Upper lobe of right lung (tissue), 1 donor: ENCODE results near the gene ANO2. TPM values are rescaled to one million over a fixed set of nuclear protein-coding genes. Genes with fewer than 3 reads are reported as not detected.

ENCODE experiments used
- ATAC-seq: fragments of 200-7000 bp; cut with Tn5 transposase; one replicate; pipeline ENCODE4 v1.9.1; 2020; ENCODE audit warnings: mild to moderate bottlenecking, moderate library complexity
- DNase-seq: peaks from one replicate; pipeline ENCODE4 v3.0.0-alpha.2; 2020
- H3K27ac ChIP-seq: fragments of 200-600 bp; one replicate; pipeline ENCODE4 v1.8.0; 2022
- H3K27me3 ChIP-seq: fragments of 200-600 bp; one replicate; pipeline ENCODE4 v1.8.0; 2022; ENCODE audit warnings: mild to moderate bottlenecking
- H3K36me3 ChIP-seq: fragments of 200-600 bp; one replicate; pipeline ENCODE4 v1.8.0; 2022
- H3K4me1 ChIP-seq: fragments of 200-600 bp; one replicate; pipeline ENCODE4 v1.8.0; 2022
- H3K4me3 ChIP-seq: fragments of 200-600 bp; one replicate; pipeline ENCODE4 v1.8.0; 2022; ENCODE audit warnings: mild to moderate bottlenecking
- H3K9me3 ChIP-seq: fragments of 200-600 bp; one replicate; pipeline ENCODE4 v1.8.0; 2022
- CTCF ChIP-seq: fragments of 200-600 bp; IDR thresholded peaks from one replicate; pipeline ENCODE4 v1.8.0; 2022; ENCODE audit warnings: antibody characterized with exemption
- intact Hi-C: fragments of 100-400 bp; cut with DNase I; formaldehyde crosslinking; loops from one replicate; pipeline ENCODE4 v1.11.0; 2022
- total RNA-seq: library from RNA; stranded (reverse); fragmentation: NEBNext Ultra II Directional; extraction: Animal tissue kit (Norgen Biotek cat#: 25700); gene quantifications from one replicate; pipeline ENCODE4 v1.2.1, GENCODE V29; 2021
- donor health status: DM: no; HTN: yes; CAD: no; lungs with severe emphysema.

Gene ANO2
- total RNA-seq, 1 donor from 2014 or later: 36.8 TPM

- Histone ChIP-seq H3K4me1 (no peaks in the 10 kb centered on the region), H3K4me3 (no peak overlapping the region), H3K27ac (no peak overlapping the region), H3K27me3 (no peaks in the 10 kb centered on the region), H3K9me3 (no peaks in the 10 kb centered on the region), H3K36me3 (no peaks in the 10 kb centered on the region)
- ATAC-seq (no peak), DNase-seq (no peak)
- TF ChIP-seq CTCF: no peak
- intact Hi-C loops: no loop called here
Observed at GRCh38 chr12:5637698-5638097, 307.4 kb downstream of the ANO2 start.

- intact Hi-C loops: no loop called here
- no peaks in the 10 kb centered on the region for H3K36me3 ChIP-seq
- no peaks in the 10 kb centered on the region for H3K9me3 ChIP-seq
- no peaks in the 10 kb centered on the region for H3K27me3 ChIP-seq
- DNase-seq (no peak), ATAC-seq (no peak)
- H3K4me3 ChIP-seq: no peak overlapping the region
- TF ChIP-seq CTCF: no peak
- H3K4me1 ChIP-seq: no peaks in the 10 kb centered on the region
- no peak overlapping the region for H3K27ac ChIP-seq
Observed at GRCh38 chr12:5636907-5637306, 308.2 kb downstream of the ANO2 start.

GRCh38 chr12:5633106-5633505 is 312.0 kb downstream of the ANO2 start:
- DNase-seq (no peak), ATAC-seq (no peak)
- Histone ChIP-seq H3K9me3 (no peaks in the 10 kb centered on the region), H3K4me1 (no peaks in the 10 kb centered on the region), H3K27ac (no peak overlapping the region), H3K27me3 (no peaks in the 10 kb centered on the region), H3K4me3 (no peak overlapping the region), H3K36me3 (no peaks in the 10 kb centered on the region)
- intact Hi-C loops: no loop called here
- no peak for TF ChIP-seq CTCF

- Histone ChIP-seq H3K4me1 (no peaks in the 10 kb centered on the region), H3K27ac (no peak overlapping the region), H3K36me3 (no peaks in the 10 kb centered on the region), H3K4me3 (no peak overlapping the region), H3K27me3 (no peaks in the 10 kb centered on the region), H3K9me3 (no peaks in the 10 kb centered on the region)
- TF ChIP-seq CTCF: no peak
- ATAC-seq (no peak), DNase-seq (no peak)
- intact Hi-C loops: no loop called here
Observed at GRCh38 chr12:5632453-5632852, 312.6 kb downstream of the ANO2 start.

GRCh38 chr12:5631497-5631896 is 313.6 kb downstream of the ANO2 start:
- Histone ChIP-seq H3K9me3 (no peaks in the 10 kb centered on the region), H3K36me3 (no peaks in the 10 kb centered on the region), H3K27me3 (no peaks in the 10 kb centered on the region), H3K27ac (no peak overlapping the region), H3K4me1 (no peaks in the 10 kb centered on the region), H3K4me3 (no peak overlapping the region)
- no peak for TF ChIP-seq CTCF
- intact Hi-C loops: no loop called here
- DNase-seq: no peak
- no peak for ATAC-seq

GRCh38 chr12:5630726-5631125 is 314.3 kb downstream of the ANO2 start:
- DNase-seq: no peak
- Histone ChIP-seq H3K4me3 (no peak overlapping the region), H3K27ac (no peak overlapping the region), H3K4me1 (no peaks in the 10 kb centered on the region), H3K27me3 (no peaks in the 10 kb centered on the region), H3K36me3 (no peaks in the 10 kb centered on the region), H3K9me3 (no peaks in the 10 kb centered on the region)
- ATAC-seq: no peak
- intact Hi-C loops: no loop called here
- TF ChIP-seq CTCF: no peak
